Hepatocyte (in vitro differentiated cells): ENCODE results near the gene LYRM9. TPM values are rescaled to one million over a fixed set of nuclear protein-coding genes. Genes with fewer than 3 reads are reported as not detected.
"Not testable (repeated sequence)": the region's sequence is repeated elsewhere in the genome, so short reads cannot be mapped to it uniquely, and the experiment has no call there.

Experiments used
- DNase-seq: peaks from one replicate; pipeline ENCODE4 v3.0.0-alpha.2; 2016; ENCODE audit warnings: low spot score
- H2AFZ ChIP-seq: fragments of 200-600 bp; sonication (generic); 2 replicates; pipeline ENCODE4 v1.6.0; 2016; ENCODE audit warnings: antibody characterized with exemption, mild to moderate bottlenecking
- H3K27ac ChIP-seq: fragments of 200-600 bp; sonication (generic); 2 replicates; pipeline ENCODE4 v1.5.1; 2016; ENCODE audit warnings: mild to moderate bottlenecking
- H3K27me3 ChIP-seq: fragments of 200-600 bp; sonication (generic); 2 replicates; pipeline ENCODE4 v1.6.1; 2016
- H3K36me3 ChIP-seq: fragments of 200-600 bp; sonication (generic); replicated peaks from 2 replicates; pipeline ENCODE4 v1.5.1; 2016; ENCODE audit warnings: low read depth; ENCODE audit not compliant: insufficient read depth
- H3K4me1 ChIP-seq: fragments of 200-600 bp; sonication (generic); 2 replicates; pipeline ENCODE4 v1.5.1; 2016; ENCODE audit warnings: mild to moderate bottlenecking, moderate library complexity; ENCODE audit not compliant: insufficient read depth
- H3K4me2 ChIP-seq: fragments of 200-600 bp; sonication (generic); 2 replicates; pipeline ENCODE4 v1.6.0; 2016
- H3K4me3 ChIP-seq: fragments of 200-600 bp; sonication (generic); 2 replicates; pipeline ENCODE4 v1.5.1; 2016; ENCODE audit warnings: mild to moderate bottlenecking
- H3K79me2 ChIP-seq: fragments of 200-600 bp; sonication (generic); 2 replicates; pipeline ENCODE4 v1.6.0; 2017; ENCODE audit warnings: mild to moderate bottlenecking
- H3K9me2 ChIP-seq: fragments of 200-600 bp; sonication (generic); replicated peaks from 2 replicates; pipeline ENCODE4 v1.6.0; 2017; ENCODE audit warnings: mild to moderate bottlenecking; ENCODE audit not compliant: insufficient read depth
- H3K9me3 ChIP-seq: fragments of 200-600 bp; sonication (generic); 2 replicates; pipeline ENCODE4 v1.5.1; 2016; ENCODE audit warnings: low read depth, mild to moderate bottlenecking
- H4K20me1 ChIP-seq: fragments of 200-600 bp; sonication (generic); 2 replicates; pipeline ENCODE4 v1.6.0; 2016; ENCODE audit warnings: mild to moderate bottlenecking; ENCODE audit not compliant: insufficient read depth, poor library complexity, severe bottlenecking
- CTCF ChIP-seq: fragments of 200-600 bp; sonication (generic); IDR thresholded peaks from 2 replicates; pipeline ENCODE4 v1.5.1; 2016; ENCODE audit warnings: antibody characterized with exemption, mild to moderate bottlenecking; ENCODE audit not compliant: poor library complexity
- EZH2 ChIP-seq: fragments of 200-600 bp; sonication (generic); IDR thresholded peaks from 2 replicates; pipeline ENCODE4 v1.6.1; 2016; ENCODE audit warnings: antibody characterized with exemption, mild to moderate bottlenecking, borderline replicate concordance
- EZH2phosphoT487 ChIP-seq: fragments of 200-600 bp; sonication (generic); IDR thresholded peaks from one replicate; pipeline ENCODE4 v1.6.1; 2018; ENCODE audit warnings: antibody characterized with exemption, mild to moderate bottlenecking, low read depth, moderate library complexity; ENCODE audit not compliant: unreplicated experiment, severe bottlenecking
- WGBS: methylation state at CpG from one replicate; pipeline ENCODE4 v1.1.6; 2016; ENCODE audit warnings: low lambda C conversion rate; ENCODE audit errors: missing lambda C conversion rate; 5-methylcytosine and 5-hydroxymethylcytosine counted together
- polyA plus RNA-seq: library from polyadenylated mRNA; unstranded; fragments of >200 nt; fragmentation: Nextera tagmentation; extraction: Ambion mirVana; gene quantifications from 2 replicates; pipeline ENCODE4 v1.2.1, GENCODE V29; 2016
- total RNA-seq: library from RNA; depleted of rRNA; stranded (reverse); fragments of >200 nt; gene quantifications from 2 replicates; pipeline ENCODE4 v1.2.3, GENCODE V29; 2014

LYRM9 gene
- total and polyA plus RNA-seq, 2 experiments from 2014 or later, result 10.5 to 12.2 TPM

- Histone ChIP-seq H3K36me3 (no peaks in the 10 kb centered on the region), H3K4me3 (no peak overlapping the region), H3K79me2 (no peaks in the 10 kb centered on the region), H2AFZ (no peak overlapping the region), H3K4me2 (no peak overlapping the region), H4K20me1 (no peaks in the 10 kb centered on the region), H3K27me3 (no peaks in the 10 kb centered on the region), H3K9me3 (no peaks in the 10 kb centered on the region), H3K4me1 (no peaks in the 10 kb centered on the region), H3K27ac (no peak overlapping the region), H3K9me2 (no peaks in the 10 kb centered on the region)
- 50% methylated on average over 1 of the region's 1 CpG for WGBS
- TF ChIP-seq CTCF (no peak), EZH2 (no peak), EZH2phosphoT487 (no peak)
- DNase-seq, result no peak
These were observed 23.8 kb upstream of the LYRM9 start for GRCh38 chr17:27917000-27917399.

GRCh38 chr17:27915709-27916108, 22.5 kb upstream of the LYRM9 start:
- H3K9me3 ChIP-seq, result no peaks in the 10 kb centered on the region
- H3K27me3 ChIP-seq, result no peaks in the 10 kb centered on the region
- H3K27ac ChIP-seq, result no peak overlapping the region
- H2AFZ ChIP-seq, result no peak overlapping the region
- no peaks in the 10 kb centered on the region for H3K36me3 ChIP-seq
- H4K20me1 ChIP-seq, result no peaks in the 10 kb centered on the region
- no peaks in the 10 kb centered on the region for H3K4me1 ChIP-seq
- TF ChIP-seq EZH2phosphoT487, result no peak
- H3K9me2 ChIP-seq, result no peaks in the 10 kb centered on the region
- H3K4me3 ChIP-seq, result no peak overlapping the region
- no peaks in the 10 kb centered on the region for H3K79me2 ChIP-seq
- DNase-seq, result no peak
- WGBS, result 23% methylated on average over 7 of the region's 7 CpGs
- H3K4me2 ChIP-seq, result no peak overlapping the region

GRCh38 chr17:27914382-27914781, 21.2 kb upstream of the LYRM9 start:
- H3K36me3 ChIP-seq, result no peaks in the 10 kb centered on the region
- H3K9me3 ChIP-seq, result no peaks in the 10 kb centered on the region
- no peak overlapping the region for H3K4me2 ChIP-seq
- H4K20me1 ChIP-seq, result no peaks in the 10 kb centered on the region
- WGBS, result 68% methylated on average over 7 of the region's 7 CpGs
- H3K4me3 ChIP-seq, result no peak overlapping the region
- no peaks in the 10 kb centered on the region for H3K27me3 ChIP-seq
- H3K9me2 ChIP-seq, result no peaks in the 10 kb centered on the region
- no peak overlapping the region for H2AFZ ChIP-seq
- H3K27ac ChIP-seq, result no peak overlapping the region
- no peak for TF ChIP-seq EZH2
- no peak for TF ChIP-seq EZH2phosphoT487
- no peak for TF ChIP-seq CTCF
- no peak for DNase-seq
- H3K79me2 ChIP-seq, result no peaks in the 10 kb centered on the region
- no peaks in the 10 kb centered on the region for H3K4me1 ChIP-seq

- Histone ChIP-seq H3K36me3 (no peaks in the 10 kb centered on the region), H3K27me3 (no peaks in the 10 kb centered on the region), H3K9me2 (no peaks in the 10 kb centered on the region), H3K79me2 (no peaks in the 10 kb centered on the region), H3K4me2 (no peak overlapping the region), H3K27ac (no peak overlapping the region), H3K9me3 (no peaks in the 10 kb centered on the region), H3K4me1 (no peaks in the 10 kb centered on the region), H2AFZ (no peak overlapping the region), H4K20me1 (no peaks in the 10 kb centered on the region), H3K4me3 (no peak overlapping the region)
- no peak for TF ChIP-seq EZH2
- TF ChIP-seq EZH2phosphoT487, result no peak
- no peak for TF ChIP-seq CTCF
- WGBS, result 61% methylated on average over 2 of the region's 2 CpGs
- no peak for DNase-seq
These were observed 19.8 kb upstream of the LYRM9 start for GRCh38 chr17:27912964-27913363.

GRCh38 chr17:27912299-27912698, 19.1 kb upstream of the LYRM9 start:
- H3K27ac ChIP-seq, H3K4me2 ChIP-seq, H3K4me1 ChIP-seq, H3K27me3 ChIP-seq, H3K9me2 ChIP-seq, H3K79me2 ChIP-seq, H3K9me3 ChIP-seq, H3K36me3 ChIP-seq, H2AFZ ChIP-seq, DNase-seq, H4K20me1 ChIP-seq, H3K4me3 ChIP-seq: not testable (repeated sequence)
- 94% methylated on average over 3 of the region's 3 CpGs for WGBS
